Measurements from ENCODE around the gene NPB.

NPB gene

GRCh38 chr17:81884520-81884919, 17.5 kb upstream of the NPB start:
- Histone ChIP-seq H3K27me3 (ENCODE audit: insufficient read depth, poor library complexity, severe bottlenecking) (no peaks in the 10 kb centered on the region), H3K4me1 (ENCODE audit: insufficient read depth, poor library complexity, severe bottlenecking) (no peaks in the 10 kb centered on the region), H3K9me3 (ENCODE audit: severe bottlenecking) (no peaks in the 10 kb centered on the region), H3K27ac (ENCODE audit: poor library complexity, severe bottlenecking) (no peak overlapping the region), H3K4me3 (ENCODE audit: severe bottlenecking) (no peak overlapping the region), H3K36me3 (ENCODE audit: low read depth) (peaks cover 94% of the 10 kb centered on the region)
- ATAC-seq (ENCODE audit: low read depth) (peak; percentile 24), DNase-seq (ENCODE audit: low spot score) (no peak)
- no peak for TF ChIP-seq CTCF (IDR thresholded peaks at IDR 0.05; ENCODE audit: poor library complexity, severe bottlenecking)

GRCh38 chr17:81884968-81885367, 17.1 kb upstream of the NPB start:
- no peak for ATAC-seq (ENCODE audit: low read depth)
- no peaks in the 10 kb centered on the region for H3K9me3 ChIP-seq (ENCODE audit: severe bottlenecking)
- peaks cover under 1% of the 10 kb centered on the region for H3K4me1 ChIP-seq (ENCODE audit: insufficient read depth, poor library complexity, severe bottlenecking)
- H3K27ac ChIP-seq (ENCODE audit: poor library complexity, severe bottlenecking) = no peak overlapping the region
- TF ChIP-seq CTCF (IDR thresholded peaks at IDR 0.05; ENCODE audit: poor library complexity, severe bottlenecking) = no peak
- H3K27me3 ChIP-seq (ENCODE audit: insufficient read depth, poor library complexity, severe bottlenecking) = no peaks in the 10 kb centered on the region
- H3K36me3 ChIP-seq (ENCODE audit: low read depth) = peaks cover 94% of the 10 kb centered on the region
- DNase-seq (ENCODE audit: low spot score) = no peak
- H3K4me3 ChIP-seq (ENCODE audit: severe bottlenecking) = no peak overlapping the region

GRCh38 chr17:81885454-81885853, 16.6 kb upstream of the NPB start:
- H3K36me3 ChIP-seq (ENCODE audit: low read depth) = peaks cover 94% of the 10 kb centered on the region
- no peak overlapping the region for H3K4me3 ChIP-seq (ENCODE audit: severe bottlenecking)
- no peaks in the 10 kb centered on the region for H3K9me3 ChIP-seq (ENCODE audit: severe bottlenecking)
- no peak for ATAC-seq (ENCODE audit: low read depth)
- no peaks in the 10 kb centered on the region for H3K27me3 ChIP-seq (ENCODE audit: insufficient read depth, poor library complexity, severe bottlenecking)
- H3K27ac ChIP-seq (ENCODE audit: poor library complexity, severe bottlenecking) = no peak overlapping the region
- peaks cover 4% of the 10 kb centered on the region for H3K4me1 ChIP-seq (ENCODE audit: insufficient read depth, poor library complexity, severe bottlenecking)
- TF ChIP-seq CTCF (IDR thresholded peaks at IDR 0.05; ENCODE audit: poor library complexity, severe bottlenecking) = no peak
- no peak for DNase-seq (ENCODE audit: low spot score)

DNA sequence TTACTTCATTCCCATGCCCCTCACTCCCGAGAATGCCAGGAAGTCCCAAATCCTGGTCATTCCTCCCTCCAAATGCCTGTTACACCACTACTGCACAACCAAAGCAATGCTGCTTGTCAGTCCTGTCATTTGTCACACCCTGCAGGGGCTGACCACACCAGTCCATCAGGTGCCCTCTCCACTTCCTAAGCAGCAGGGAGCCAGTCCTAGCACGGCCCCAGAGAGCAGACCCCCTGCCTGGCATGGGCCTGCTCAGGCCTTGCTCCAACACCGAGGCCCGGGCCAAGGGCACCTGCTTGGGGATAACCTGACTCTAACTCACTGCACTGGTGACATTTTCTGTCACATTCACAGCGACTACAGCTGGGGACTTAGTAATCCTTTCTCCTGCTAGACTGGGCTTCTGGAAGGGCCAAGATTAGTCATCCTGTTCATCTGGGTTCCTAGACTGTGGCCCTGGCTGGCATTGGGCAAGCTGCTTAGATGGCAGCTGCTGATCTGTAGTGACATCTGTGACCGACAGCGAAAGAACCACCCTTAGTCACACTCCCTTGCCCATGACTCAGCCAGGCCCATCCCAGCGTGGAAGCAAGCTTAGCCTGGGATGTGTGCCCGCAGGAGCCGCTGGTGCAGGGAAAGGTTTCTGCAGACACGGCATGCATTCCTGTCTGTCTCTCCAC, 16.0 kb upstream of the NPB start:
- Histone ChIP-seq H3K4me1 (ENCODE audit: insufficient read depth, poor library complexity, severe bottlenecking) (peaks cover 4% of the 10 kb centered on the region), H3K36me3 (ENCODE audit: low read depth) (peaks cover 93% of the 10 kb centered on the region), H3K27ac (ENCODE audit: poor library complexity, severe bottlenecking) (no peak overlapping the region), H3K4me3 (ENCODE audit: severe bottlenecking) (no peak overlapping the region), H3K27me3 (ENCODE audit: insufficient read depth, poor library complexity, severe bottlenecking) (no peaks in the 10 kb centered on the region), H3K9me3 (ENCODE audit: severe bottlenecking) (peaks cover 1% of the 10 kb centered on the region)
- ATAC-seq (ENCODE audit: low read depth) (peak; percentile 52; the same call in 2 of the 3 replicates), DNase-seq (ENCODE audit: low spot score) (peak; percentile 74)
- no peak for TF ChIP-seq CTCF (IDR thresholded peaks at IDR 0.05; ENCODE audit: poor library complexity, severe bottlenecking)

Measured in RWPE2 (cell line).